ENCODE measurements around the gene RNASE11.

DNA sequence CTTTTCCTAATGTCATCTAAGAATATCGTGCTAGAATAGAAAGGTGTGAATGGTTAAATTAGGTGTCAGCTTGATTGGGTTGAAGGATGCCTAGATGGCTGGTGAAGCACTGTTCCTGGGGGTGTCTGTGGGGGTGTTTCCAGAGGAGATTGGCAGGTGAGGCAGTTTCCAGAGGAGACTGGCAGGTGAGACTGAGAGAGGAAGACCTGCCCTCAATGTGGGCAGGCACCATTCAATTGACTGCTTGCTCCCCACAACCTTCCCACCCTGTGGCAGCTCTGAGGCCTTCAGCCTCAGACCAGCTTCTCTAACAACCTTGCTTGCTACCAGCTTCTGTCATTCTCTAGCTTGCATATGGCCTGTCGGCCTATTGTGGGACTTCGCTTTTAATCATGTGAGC, 36.2 kb downstream of the RNASE11 start:
- TF ChIP-seq, protein P1, sequence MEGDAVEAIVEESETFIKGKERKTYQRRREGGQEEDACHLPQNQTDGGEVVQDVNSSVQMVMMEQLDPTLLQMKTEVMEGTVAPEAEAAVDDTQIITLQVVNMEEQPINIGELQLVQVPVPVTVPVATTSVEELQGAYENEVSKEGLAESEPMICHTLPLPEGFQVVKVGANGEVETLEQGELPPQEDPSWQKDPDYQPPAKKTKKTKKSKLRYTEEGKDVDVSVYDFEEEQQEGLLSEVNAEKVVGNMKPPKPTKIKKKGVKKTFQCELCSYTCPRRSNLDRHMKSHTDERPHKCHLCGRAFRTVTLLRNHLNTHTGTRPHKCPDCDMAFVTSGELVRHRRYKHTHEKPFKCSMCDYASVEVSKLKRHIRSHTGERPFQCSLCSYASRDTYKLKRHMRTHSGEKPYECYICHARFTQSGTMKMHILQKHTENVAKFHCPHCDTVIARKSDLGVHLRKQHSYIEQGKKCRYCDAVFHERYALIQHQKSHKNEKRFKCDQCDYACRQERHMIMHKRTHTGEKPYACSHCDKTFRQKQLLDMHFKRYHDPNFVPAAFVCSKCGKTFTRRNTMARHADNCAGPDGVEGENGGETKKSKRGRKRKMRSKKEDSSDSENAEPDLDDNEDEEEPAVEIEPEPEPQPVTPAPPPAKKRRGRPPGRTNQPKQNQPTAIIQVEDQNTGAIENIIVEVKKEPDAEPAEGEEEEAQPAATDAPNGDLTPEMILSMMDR (IDR thresholded peaks at IDR 0.05): no peak
- no peak for TF ChIP-seq EP300 (IDR thresholded peaks at IDR 0.05)
- no peak for TF ChIP-seq POLR2A (IDR thresholded peaks at IDR 0.05)
- no peak for TF ChIP-seq POLR2AphosphoS5 (IDR thresholded peaks at IDR 0.05)
